HG03139 (cell line): Measurements from ENCODE around the gene AKAP12.

Experiments used
- ATAC-seq: cut with Tn5 transposase; IDR thresholded peaks from one replicate; pipeline ENCODE4 v1.9.1; 2021; ENCODE audit not compliant: unreplicated experiment

Gene AKAP12

GRCh38 chr6:151239603-151240035 is at the start of gene AKAP12:
AKAP12 (plus strand) TSS chr6:151239967; CDS start chr6:151240563, 596 bp downstream.
- no peak for ATAC-seq

GRCh38 chr6:151191527-151191926 is 48.2 kb upstream of the AKAP12 start:
- no peak for ATAC-seq

- ATAC-seq, result no peak
These were observed 43.2 kb upstream of the AKAP12 start for GRCh38 chr6:151196555-151196954.

GRCh38 chr6:151197556-151197955 is 42.2 kb upstream of the AKAP12 start:
- ATAC-seq, result no peak

GRCh38 chr6:151199991-151200390 is 39.8 kb upstream of the AKAP12 start:
- ATAC-seq, result no peak

GRCh38 chr6:151205721-151206600 is 33.8 kb upstream of the AKAP12 start:
- no peak for ATAC-seq

- ATAC-seq, result no peak
These were observed 32.1 kb upstream of the AKAP12 start for GRCh38 chr6:151207674-151208073.

- ATAC-seq, result no peak
These were observed 30.5 kb upstream of the AKAP12 start for GRCh38 chr6:151209071-151209831.

GRCh38 chr6:151211075-151211474 is 28.7 kb upstream of the AKAP12 start:
- no peak for ATAC-seq

- ATAC-seq, result no peak
These were observed 26.4 kb upstream of the AKAP12 start for GRCh38 chr6:151213352-151213751.

GRCh38 chr6:151215999-151216398 is 23.8 kb upstream of the AKAP12 start:
- no peak for ATAC-seq

GRCh38 chr6:151216804-151217203 is 23.0 kb upstream of the AKAP12 start:
- ATAC-seq, result no peak

GRCh38 chr6:151219192-151219591 is 20.6 kb upstream of the AKAP12 start:
- ATAC-seq, result no peak

GRCh38 chr6:151224076-151224475 is 15.7 kb upstream of the AKAP12 start:
- no peak for ATAC-seq

GRCh38 chr6:151225919-151226318 is 13.8 kb upstream of the AKAP12 start:
- ATAC-seq, result no peak

- ATAC-seq, result no peak
These were observed 10.9 kb upstream of the AKAP12 start for GRCh38 chr6:151228788-151229400.

GRCh38 chr6:151229401-151230276 is 10.1 kb upstream of the AKAP12 start:
- no peak for ATAC-seq

- ATAC-seq, result no peak
These were observed 9.5 kb upstream of the AKAP12 start for GRCh38 chr6:151230277-151230577.

GRCh38 chr6:151232899-151233298 is 6.9 kb upstream of the AKAP12 start:
- ATAC-seq, result no peak

- ATAC-seq, result no peak
These were observed 6.0 kb upstream of the AKAP12 start for GRCh38 chr6:151233731-151234130.
